Measurements from ENCODE around the gene TOR1B. TPM values are rescaled to one million over a fixed set of nuclear protein-coding genes. Genes with fewer than 3 reads are reported as not detected.

TOR1B gene
- total RNA-seq, 2 experiments from 2014 or later = 13.3 to 14.9 TPM

DNA sequence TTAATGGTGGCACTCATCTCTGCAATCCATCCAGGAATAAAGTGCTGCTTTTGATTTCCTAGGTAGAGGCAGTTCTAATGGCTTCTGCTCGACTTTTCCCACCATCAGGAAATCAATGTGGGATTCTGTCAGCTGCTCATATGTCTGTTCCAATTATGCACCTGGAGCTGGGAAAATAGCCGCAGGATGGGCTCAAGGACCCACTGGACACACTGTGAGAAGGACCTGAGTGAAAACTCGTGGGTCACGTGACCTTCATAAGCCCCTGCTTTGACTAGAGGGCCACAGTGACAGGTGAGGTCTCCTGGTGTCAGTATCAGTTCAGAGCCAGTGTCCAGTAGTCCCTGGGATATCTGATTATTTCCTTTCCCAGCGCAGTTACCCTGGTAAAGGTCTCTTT is 32.2 kb upstream of the TOR1B start:
- no peaks in the 10 kb centered on the region for H3K36me3 ChIP-seq (ENCODE audit: insufficient read depth, low read length)
- POLR2A ChIA-PET = interaction anchor here (0.7 kb wide), 1 partner anchor 15 kb away, joined by 3 read pairs; no protein-coding TSS in a partner anchor
- intact Hi-C loops (cut with micrococcal nuclease; ENCODE audit: unreplicated experiment) = no loop called here

DNA sequence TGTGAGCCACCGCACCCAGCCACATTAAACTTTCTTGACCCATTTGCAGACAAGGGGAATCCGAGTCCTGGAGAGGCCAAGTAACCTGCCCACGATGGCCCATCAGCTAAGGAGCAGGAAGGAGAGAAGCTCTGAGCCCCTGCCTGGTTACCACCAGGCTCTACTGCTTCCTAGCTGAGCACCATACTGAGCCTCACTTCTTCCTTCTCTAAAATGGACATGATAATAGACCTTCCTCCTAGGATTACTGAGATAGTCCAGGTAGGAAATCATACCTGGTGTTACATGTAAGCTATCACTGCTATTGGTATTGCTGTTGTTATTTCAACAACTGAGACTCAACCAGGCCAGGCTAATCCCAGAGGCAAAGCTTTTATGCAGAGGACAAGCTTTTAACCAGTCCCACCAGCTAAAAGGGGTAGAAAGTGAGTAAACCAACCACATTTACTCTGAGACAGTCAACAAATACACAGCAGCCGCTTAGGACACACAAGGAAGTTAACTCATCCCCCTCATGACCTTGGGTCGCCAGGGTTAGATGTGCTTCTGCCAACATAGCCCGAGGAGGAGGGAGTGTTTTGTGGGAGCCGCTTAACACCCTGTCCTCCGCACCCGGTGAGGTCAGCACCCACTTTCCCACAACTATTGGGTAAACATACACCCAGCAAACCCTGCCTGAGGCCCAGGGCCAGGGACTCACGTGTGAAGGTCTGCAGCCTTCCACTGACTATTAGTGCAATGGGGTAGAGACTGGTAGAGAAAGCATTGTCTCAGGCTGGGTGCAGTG is 29.5 kb upstream of the TOR1B start:
- intact Hi-C loops (cut with micrococcal nuclease; ENCODE audit: unreplicated experiment) = no loop called here
- ChIA-PET POLR2A (no interaction called here), CTCF (ENCODE audit: unreplicated experiment) (no interaction called here)
- H3K36me3 ChIP-seq (ENCODE audit: insufficient read depth, low read length) = no peaks in the 10 kb centered on the region
- H3K4me2 ChIP-seq (ENCODE audit: low read length) = no peak overlapping the region
- H2AFZ ChIP-seq (ENCODE audit: low read length) = no peak overlapping the region
- H3K9me3 ChIP-seq (ENCODE audit: low read length) = no peaks in the 10 kb centered on the region
- no peaks in the 10 kb centered on the region for H3K4me1 ChIP-seq (ENCODE audit: insufficient read depth, low read length, poor library complexity, severe bottlenecking)
- no peak for TF ChIP-seq EZH2phosphoT487 (IDR thresholded peaks at IDR 0.05; ENCODE audit: borderline replicate concordance, low read depth, low read length)
- TF ChIP-seq, protein P1, sequence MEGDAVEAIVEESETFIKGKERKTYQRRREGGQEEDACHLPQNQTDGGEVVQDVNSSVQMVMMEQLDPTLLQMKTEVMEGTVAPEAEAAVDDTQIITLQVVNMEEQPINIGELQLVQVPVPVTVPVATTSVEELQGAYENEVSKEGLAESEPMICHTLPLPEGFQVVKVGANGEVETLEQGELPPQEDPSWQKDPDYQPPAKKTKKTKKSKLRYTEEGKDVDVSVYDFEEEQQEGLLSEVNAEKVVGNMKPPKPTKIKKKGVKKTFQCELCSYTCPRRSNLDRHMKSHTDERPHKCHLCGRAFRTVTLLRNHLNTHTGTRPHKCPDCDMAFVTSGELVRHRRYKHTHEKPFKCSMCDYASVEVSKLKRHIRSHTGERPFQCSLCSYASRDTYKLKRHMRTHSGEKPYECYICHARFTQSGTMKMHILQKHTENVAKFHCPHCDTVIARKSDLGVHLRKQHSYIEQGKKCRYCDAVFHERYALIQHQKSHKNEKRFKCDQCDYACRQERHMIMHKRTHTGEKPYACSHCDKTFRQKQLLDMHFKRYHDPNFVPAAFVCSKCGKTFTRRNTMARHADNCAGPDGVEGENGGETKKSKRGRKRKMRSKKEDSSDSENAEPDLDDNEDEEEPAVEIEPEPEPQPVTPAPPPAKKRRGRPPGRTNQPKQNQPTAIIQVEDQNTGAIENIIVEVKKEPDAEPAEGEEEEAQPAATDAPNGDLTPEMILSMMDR (conservative IDR thresholded peaks at IDR 0.05; ENCODE audit: low read length) = no peak
- no peaks in the 10 kb centered on the region; the same call in 1 of the 2 replicates for H4K20me1 ChIP-seq (ENCODE audit: insufficient read depth, low read length)
- no peak for DNase-seq (ENCODE audit: low spot score)
- H3K27ac ChIP-seq (ENCODE audit: low read depth, low read length, poor library complexity, severe bottlenecking) = no peak overlapping the region
- no peaks in the 10 kb centered on the region for H3K79me2 ChIP-seq (ENCODE audit: insufficient read depth, low read depth, low read length)
- no TSS peak for BruUV-seq (replicated peaks)
- no peak overlapping the region for H3K4me3 ChIP-seq (ENCODE audit: low read depth, low read length, poor library complexity, severe bottlenecking)
- H3K9me2 ChIP-seq (ENCODE audit: insufficient read depth, low read length) = no peaks in the 10 kb centered on the region

More for the DNA sequence above, 32.2 kb upstream of the TOR1B start:
- Histone ChIP-seq H3K27ac (ENCODE audit: low read depth, low read length, poor library complexity, severe bottlenecking) (no peak overlapping the region), H2AFZ (ENCODE audit: low read length) (no peak overlapping the region), H3K9me3 (ENCODE audit: low read length) (no peaks in the 10 kb centered on the region), H3K9me2 (ENCODE audit: insufficient read depth, low read length) (no peaks in the 10 kb centered on the region), H3K4me2 (ENCODE audit: low read length) (no peak overlapping the region), H3K4me1 (ENCODE audit: insufficient read depth, low read length, poor library complexity, severe bottlenecking) (no peaks in the 10 kb centered on the region), H3K79me2 (ENCODE audit: insufficient read depth, low read depth, low read length) (no peaks in the 10 kb centered on the region), H3K4me3 (ENCODE audit: low read depth, low read length, poor library complexity, severe bottlenecking) (no peak overlapping the region), H4K20me1 (ENCODE audit: insufficient read depth, low read length) (no peaks in the 10 kb centered on the region; the same call in 1 of the 2 replicates)
- CTCF ChIA-PET (ENCODE audit: unreplicated experiment) = no interaction called here
- no TSS peak for BruUV-seq (replicated peaks)
- TF ChIP-seq EZH2phosphoT487 (IDR thresholded peaks at IDR 0.05; ENCODE audit: borderline replicate concordance, low read depth, low read length) = no peak
- TF ChIP-seq, protein P1 (conservative IDR thresholded peaks at IDR 0.05; ENCODE audit: low read length) = no peak
- no peak for DNase-seq (ENCODE audit: low spot score)

DNA sequence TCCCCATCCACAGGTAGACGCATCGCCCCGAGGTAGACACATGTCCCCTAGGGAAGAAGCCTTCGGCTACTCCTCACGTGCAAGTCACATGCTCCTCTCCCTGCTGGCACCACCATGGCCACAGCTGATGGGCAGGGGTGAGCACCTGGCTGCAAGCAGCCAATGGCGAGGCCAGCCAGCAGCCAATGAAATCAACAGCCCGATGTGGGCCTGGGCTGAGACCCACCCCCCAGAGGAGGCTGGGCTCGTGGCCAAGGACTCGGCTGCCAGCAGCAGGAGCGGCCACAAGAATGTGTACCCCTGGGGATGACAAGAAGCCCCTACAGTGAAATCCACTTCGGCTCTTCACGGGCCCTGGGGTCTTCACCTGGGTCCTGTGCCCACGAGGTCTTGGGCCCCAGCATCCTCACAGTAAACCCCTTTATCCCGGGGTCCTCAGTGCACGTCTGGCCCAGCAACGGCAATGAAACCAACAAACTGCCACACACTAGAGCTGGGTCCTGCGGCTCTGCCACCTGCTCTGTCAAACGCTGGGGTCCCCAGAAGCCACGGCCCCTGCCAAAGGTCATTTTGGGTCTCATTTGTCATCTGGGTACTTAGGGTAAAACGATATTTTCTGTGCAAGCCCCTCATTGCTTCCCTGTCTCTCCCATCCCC is 28.1 kb upstream of the TOR1B start:
- H3K9me3 ChIP-seq (ENCODE audit: low read length) = no peaks in the 10 kb centered on the region
- no peaks in the 10 kb centered on the region for H3K9me2 ChIP-seq (ENCODE audit: insufficient read depth, low read length)
- TF ChIP-seq EZH2phosphoT487 (IDR thresholded peaks at IDR 0.05; ENCODE audit: borderline replicate concordance, low read depth, low read length) = no peak
- TF ChIP-seq, protein P1 (conservative IDR thresholded peaks at IDR 0.05; ENCODE audit: low read length) = no peak
- H3K4me1 ChIP-seq (ENCODE audit: insufficient read depth, low read length, poor library complexity, severe bottlenecking) = no peaks in the 10 kb centered on the region
- no peak overlapping the region for H3K27ac ChIP-seq (ENCODE audit: low read depth, low read length, poor library complexity, severe bottlenecking)
- no peaks in the 10 kb centered on the region; the same call in 1 of the 2 replicates for H4K20me1 ChIP-seq (ENCODE audit: insufficient read depth, low read length)
- POLR2A ChIA-PET = no interaction called here
- DNase-seq (ENCODE audit: low spot score) = no peak
- no peak overlapping the region for H3K4me3 ChIP-seq (ENCODE audit: low read depth, low read length, poor library complexity, severe bottlenecking)
- CTCF ChIA-PET (ENCODE audit: unreplicated experiment) = no interaction called here
- no peak overlapping the region for H2AFZ ChIP-seq (ENCODE audit: low read length)
- BruUV-seq (replicated peaks) = no TSS peak
- no peak overlapping the region for H3K4me2 ChIP-seq (ENCODE audit: low read length)
- intact Hi-C loops (cut with micrococcal nuclease; ENCODE audit: unreplicated experiment) = no loop called here
- no peaks in the 10 kb centered on the region for H3K79me2 ChIP-seq (ENCODE audit: insufficient read depth, low read depth, low read length)
- H3K36me3 ChIP-seq (ENCODE audit: insufficient read depth, low read length) = no peaks in the 10 kb centered on the region
